SK-N-SH treated with all-trans-retinoic acid at 6 μM for 48 hours (cell line): ENCODE data around the gene SYCE1L.

Source experiments
- ARNTL ChIP-seq: fragments of 450-650 bp; formaldehyde crosslinking; IDR thresholded peaks from 2 replicates; pipeline ENCODE4 v1.5.0; 2020; ENCODE audit warnings: low read depth, mild to moderate bottlenecking, moderate library complexity, borderline replicate concordance
- BACH2 ChIP-seq: fragments of 250-450 bp; sonication (Bioruptor Pico); IDR thresholded peaks from 2 replicates; pipeline ENCODE4 v1.9.0; 2021; ENCODE audit warnings: mild to moderate bottlenecking, borderline replicate concordance
- PPARA ChIP-seq: fragments of 250-450 bp; sonication (Bioruptor Pico); IDR thresholded peaks from 2 replicates; pipeline ENCODE4 v1.5.0; 2020; ENCODE audit warnings: mild to moderate bottlenecking, borderline replicate concordance
- SNAI2 ChIP-seq: fragments of 250-450 bp; sonication (Bioruptor Pico); IDR thresholded peaks from 2 replicates; pipeline ENCODE4 v1.5.0; 2020; ENCODE audit warnings: mild to moderate bottlenecking, moderate library complexity
- TCF4 ChIP-seq: fragments of 250-450 bp; sonication (Bioruptor Pico); IDR thresholded peaks from 2 replicates; pipeline ENCODE4 v1.8.0; 2021; ENCODE audit warnings: mild to moderate bottlenecking, moderate library complexity, borderline replicate concordance
- ZFP3 ChIP-seq: fragments of 250-450 bp; sonication (Bioruptor Pico); IDR thresholded peaks from 2 replicates; pipeline ENCODE4 v1.5.0; 2020; ENCODE audit warnings: mild to moderate bottlenecking, moderate library complexity
- ZFP30 ChIP-seq: fragments of 450-650 bp; formaldehyde crosslinking; IDR thresholded peaks from 2 replicates; pipeline ENCODE4 v1.5.0; 2022; ENCODE audit warnings: mild to moderate bottlenecking, moderate library complexity
- ZNF8 ChIP-seq: fragments of 450-650 bp; formaldehyde crosslinking; IDR thresholded peaks from 2 replicates; pipeline ENCODE4 v1.5.0; 2020; ENCODE audit warnings: mild to moderate bottlenecking, moderate library complexity
- TF ChIP-seq, protein P1 (sequence below): fragments of 250-450 bp; sonication (Bioruptor Pico); IDR thresholded peaks from 2 replicates; pipeline ENCODE4 v1.5.0; 2020; ENCODE audit warnings: mild to moderate bottlenecking, moderate library complexity
- TF ChIP-seq, protein P2 (sequence below): fragments of 250-450 bp; sonication (Bioruptor Pico); IDR thresholded peaks from 2 replicates; pipeline ENCODE4 v1.8.0; 2020; ENCODE audit warnings: mild to moderate bottlenecking, moderate library complexity, borderline replicate concordance
- TF ChIP-seq, protein P3 (sequence below): fragments of 250-450 bp; sonication (Bioruptor Pico); IDR thresholded peaks from 2 replicates; pipeline ENCODE4 v1.5.1; 2020; ENCODE audit warnings: low read depth, mild to moderate bottlenecking, moderate library complexity

DNA sequence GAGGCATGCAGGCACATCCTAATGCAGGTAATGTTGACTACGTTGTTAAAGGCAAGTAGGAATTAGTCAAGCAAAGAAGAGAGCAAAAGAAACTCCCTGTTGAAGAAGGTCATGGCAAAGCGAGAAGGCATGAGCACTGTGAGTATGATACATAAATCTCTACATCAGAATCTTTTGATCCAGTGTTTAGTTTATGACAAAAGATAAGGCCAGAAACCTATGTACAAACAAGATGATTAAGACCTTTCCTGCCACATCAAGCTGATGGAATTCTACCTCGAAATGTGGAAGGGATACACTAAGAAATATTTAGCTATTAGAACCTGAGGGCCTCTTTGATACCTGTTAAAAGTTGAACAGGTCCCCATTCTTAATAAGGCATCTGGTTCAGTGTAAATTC lies 20.2 kb downstream of the SYCE1L start:
- TF ChIP-seq, protein P1, sequence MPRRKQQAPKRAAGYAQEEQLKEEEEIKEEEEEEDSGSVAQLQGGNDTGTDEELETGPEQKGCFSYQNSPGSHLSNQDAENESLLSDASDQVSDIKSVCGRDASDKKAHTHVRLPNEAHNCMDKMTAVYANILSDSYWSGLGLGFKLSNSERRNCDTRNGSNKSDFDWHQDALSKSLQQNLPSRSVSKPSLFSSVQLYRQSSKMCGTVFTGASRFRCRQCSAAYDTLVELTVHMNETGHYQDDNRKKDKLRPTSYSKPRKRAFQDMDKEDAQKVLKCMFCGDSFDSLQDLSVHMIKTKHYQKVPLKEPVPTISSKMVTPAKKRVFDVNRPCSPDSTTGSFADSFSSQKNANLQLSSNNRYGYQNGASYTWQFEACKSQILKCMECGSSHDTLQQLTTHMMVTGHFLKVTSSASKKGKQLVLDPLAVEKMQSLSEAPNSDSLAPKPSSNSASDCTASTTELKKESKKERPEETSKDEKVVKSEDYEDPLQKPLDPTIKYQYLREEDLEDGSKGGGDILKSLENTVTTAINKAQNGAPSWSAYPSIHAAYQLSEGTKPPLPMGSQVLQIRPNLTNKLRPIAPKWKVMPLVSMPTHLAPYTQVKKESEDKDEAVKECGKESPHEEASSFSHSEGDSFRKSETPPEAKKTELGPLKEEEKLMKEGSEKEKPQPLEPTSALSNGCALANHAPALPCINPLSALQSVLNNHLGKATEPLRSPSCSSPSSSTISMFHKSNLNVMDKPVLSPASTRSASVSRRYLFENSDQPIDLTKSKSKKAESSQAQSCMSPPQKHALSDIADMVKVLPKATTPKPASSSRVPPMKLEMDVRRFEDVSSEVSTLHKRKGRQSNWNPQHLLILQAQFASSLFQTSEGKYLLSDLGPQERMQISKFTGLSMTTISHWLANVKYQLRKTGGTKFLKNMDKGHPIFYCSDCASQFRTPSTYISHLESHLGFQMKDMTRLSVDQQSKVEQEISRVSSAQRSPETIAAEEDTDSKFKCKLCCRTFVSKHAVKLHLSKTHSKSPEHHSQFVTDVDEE (CRISPR knock-in tag): no peak
- TF ChIP-seq ZFP3 (CRISPR knock-in tag) (no peak), ARNTL (CRISPR knock-in tag) (no peak), ZNF8 (CRISPR knock-in tag) (no peak), BACH2 (no peak), ZFP30 (CRISPR knock-in tag) (no peak), TCF4 (no peak), SNAI2 (CRISPR knock-in tag) (no peak), PPARA (no peak)
- TF ChIP-seq, protein P2, sequence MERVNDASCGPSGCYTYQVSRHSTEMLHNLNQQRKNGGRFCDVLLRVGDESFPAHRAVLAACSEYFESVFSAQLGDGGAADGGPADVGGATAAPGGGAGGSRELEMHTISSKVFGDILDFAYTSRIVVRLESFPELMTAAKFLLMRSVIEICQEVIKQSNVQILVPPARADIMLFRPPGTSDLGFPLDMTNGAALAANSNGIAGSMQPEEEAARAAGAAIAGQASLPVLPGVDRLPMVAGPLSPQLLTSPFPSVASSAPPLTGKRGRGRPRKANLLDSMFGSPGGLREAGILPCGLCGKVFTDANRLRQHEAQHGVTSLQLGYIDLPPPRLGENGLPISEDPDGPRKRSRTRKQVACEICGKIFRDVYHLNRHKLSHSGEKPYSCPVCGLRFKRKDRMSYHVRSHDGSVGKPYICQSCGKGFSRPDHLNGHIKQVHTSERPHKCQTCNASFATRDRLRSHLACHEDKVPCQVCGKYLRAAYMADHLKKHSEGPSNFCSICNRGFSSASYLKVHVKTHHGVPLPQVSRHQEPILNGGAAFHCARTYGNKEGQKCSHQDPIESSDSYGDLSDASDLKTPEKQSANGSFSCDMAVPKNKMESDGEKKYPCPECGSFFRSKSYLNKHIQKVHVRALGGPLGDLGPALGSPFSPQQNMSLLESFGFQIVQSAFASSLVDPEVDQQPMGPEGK: no peak
- TF ChIP-seq, protein P3, sequence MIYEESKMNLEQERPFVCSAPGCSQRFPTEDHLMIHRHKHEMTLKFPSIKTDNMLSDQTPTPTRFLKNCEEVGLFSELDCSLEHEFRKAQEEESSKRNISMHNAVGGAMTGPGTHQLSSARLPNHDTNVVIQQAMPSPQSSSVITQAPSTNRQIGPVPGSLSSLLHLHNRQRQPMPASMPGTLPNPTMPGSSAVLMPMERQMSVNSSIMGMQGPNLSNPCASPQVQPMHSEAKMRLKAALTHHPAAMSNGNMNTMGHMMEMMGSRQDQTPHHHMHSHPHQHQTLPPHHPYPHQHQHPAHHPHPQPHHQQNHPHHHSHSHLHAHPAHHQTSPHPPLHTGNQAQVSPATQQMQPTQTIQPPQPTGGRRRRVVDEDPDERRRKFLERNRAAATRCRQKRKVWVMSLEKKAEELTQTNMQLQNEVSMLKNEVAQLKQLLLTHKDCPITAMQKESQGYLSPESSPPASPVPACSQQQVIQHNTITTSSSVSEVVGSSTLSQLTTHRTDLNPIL: no peak
